Activated CD4-positive, alpha-beta T cell treated with anti-CD3 and anti-CD28 coated beads for 36 hours (primary cell): ENCODE measurements around the gene CCL7. TPM values are rescaled to one million over a fixed set of nuclear protein-coding genes. Genes with fewer than 3 reads are reported as not detected.

Experiments used
- ATAC-seq: fragments of 200-7000 bp; cut with Tn5 transposase; one replicate; pipeline ENCODE4 v1.10.0; 2021; ENCODE audit warnings: mild to moderate bottlenecking, moderate library complexity
- CTCF ChIA-PET: fragments of 350-600 bp; sonication (Branson Sonifier 250); formaldehyde crosslinking; loops from one replicate; lab custom pipeline; 2021; ENCODE audit warnings: antibody characterized with exemption; lab: Charles Lee
- POLR2A ChIA-PET: fragments of 350-600 bp; sonication (Branson Sonifier 250); formaldehyde crosslinking; loops from one replicate; lab custom pipeline; 2021; ENCODE audit warnings: antibody characterized with exemption, inconsistent platforms; lab: Charles Lee
- DNase-seq: peaks from one replicate; pipeline ENCODE4 v3.0.0-alpha.2; 2020
- H3K27ac Mint-ChIP-seq: one replicate; pipeline ENCODE4 v1.8.0; 2021; ENCODE audit warnings: mixed read lengths
- H3K27me3 Mint-ChIP-seq: one replicate; pipeline ENCODE4 v1.8.0; 2021; ENCODE audit warnings: mixed read lengths
- H3K36me3 Mint-ChIP-seq: one replicate; pipeline ENCODE4 v1.8.0; 2021; ENCODE audit warnings: low read depth, mixed read lengths
- H3K4me1 Mint-ChIP-seq: one replicate; pipeline ENCODE4 v1.8.0; 2021; ENCODE audit warnings: mixed read lengths
- H3K4me3 Mint-ChIP-seq: one replicate; pipeline ENCODE4 v1.8.0; 2021; ENCODE audit warnings: mild to moderate bottlenecking, moderate library complexity, mixed read lengths
- H3K9me3 Mint-ChIP-seq: one replicate; pipeline ENCODE4 v1.8.0; 2021; ENCODE audit warnings: low read depth, mixed read lengths
- intact Hi-C, 2 experiments: fragments of 100-400 bp; cut with DNase I in 1 of 2; cut with micrococcal nuclease in 1 of 2; formaldehyde crosslinking; loops; one replicate each; pipeline versions ENCODE4 v1.14.2 to v1.15.1; 2022 to 2024; cut with DNase I, micrococcal nuclease
- total RNA-seq, 2 experiments: library from RNA; stranded (reverse); gene quantifications; one replicate each; pipeline ENCODE4 v1.2.3, GENCODE V29; 2021

CCL7 gene
- total RNA-seq, 2 experiments from 2014 or later = not detected

DNA sequence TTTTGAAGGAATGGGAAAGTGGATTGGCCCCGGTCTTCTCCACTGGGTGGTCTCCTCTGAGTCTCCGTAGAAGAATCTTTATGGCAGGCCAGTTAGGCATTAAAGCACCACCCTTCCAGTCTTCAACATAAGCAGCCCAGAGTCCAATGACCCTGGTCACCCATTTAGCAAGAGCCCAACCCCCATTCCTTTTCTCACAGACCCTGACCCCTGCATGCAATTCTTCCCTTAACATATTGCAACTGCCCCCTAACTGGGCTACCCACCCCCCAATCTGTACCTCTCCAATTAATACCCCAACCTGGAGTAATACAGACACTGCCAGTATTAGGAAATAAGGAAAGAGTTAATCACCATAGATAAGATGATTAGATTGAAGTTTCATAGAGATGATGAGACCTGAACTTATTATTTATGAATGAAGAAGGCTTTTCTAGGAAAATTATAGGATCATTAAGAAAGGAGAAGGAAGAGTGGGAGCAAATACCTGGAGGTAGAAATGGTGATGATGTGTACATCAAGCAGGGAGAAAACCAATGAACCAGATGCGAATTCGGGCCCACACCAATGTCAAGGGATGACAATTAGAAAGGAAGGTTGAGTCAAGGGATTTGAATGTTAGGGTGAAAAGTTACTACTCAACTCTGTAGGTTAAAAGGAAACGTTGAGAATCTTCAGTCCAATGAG lies 12.6 kb upstream of the CCL7 start:
- DNase-seq (no peak), ATAC-seq (no peak)
- Mint-ChIP-seq H3K9me3 (no peaks in the 10 kb centered on the region), H3K27ac (no peak overlapping the region), H3K4me3 (no peak overlapping the region), H3K36me3 (no peaks in the 10 kb centered on the region), H3K27me3 (peaks cover 47% of the 10 kb centered on the region), H3K4me1 (peaks cover 6% of the 10 kb centered on the region)
- intact Hi-C loops = loop anchor here in 1 of 2 experiments (2.0 kb wide), 1 partner anchor 55 kb away; no protein-coding TSS in a partner anchor
- POLR2A ChIA-PET = no interaction called here
- CTCF ChIA-PET = no interaction called here

DNA sequence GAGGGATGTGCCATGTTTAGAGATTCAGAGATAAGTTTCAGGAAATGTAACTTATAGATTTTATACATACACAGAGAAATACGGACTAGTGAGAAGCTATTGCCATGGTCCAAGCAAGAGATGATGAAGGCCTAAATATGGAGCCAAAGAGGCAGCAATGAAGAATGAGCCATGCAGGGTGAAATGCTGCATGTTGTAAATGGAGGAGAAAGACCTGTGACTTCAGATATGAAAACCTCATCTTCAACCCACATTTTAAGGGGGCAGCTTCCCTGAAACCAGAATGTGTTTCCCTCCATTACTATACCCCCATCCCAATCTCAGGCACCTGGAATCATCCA lies 12.1 kb upstream of the CCL7 start:
- no peak for DNase-seq
- no peak overlapping the region for H3K4me3 Mint-ChIP-seq
- intact Hi-C loops = loop anchor here in 1 of 2 experiments (2.0 kb wide), 1 partner anchor 55 kb away; no protein-coding TSS in a partner anchor
- peaks cover 3% of the 10 kb centered on the region for H3K4me1 Mint-ChIP-seq
- H3K27ac Mint-ChIP-seq = no peak overlapping the region
- no peaks in the 10 kb centered on the region for H3K9me3 Mint-ChIP-seq
- no peak for ATAC-seq
- H3K27me3 Mint-ChIP-seq = peaks cover 45% of the 10 kb centered on the region
- no peaks in the 10 kb centered on the region for H3K36me3 Mint-ChIP-seq
- ChIA-PET POLR2A (no interaction called here), CTCF (no interaction called here)

GRCh38 chr17:34259146-34259545 lies 10.9 kb upstream of the CCL7 start:
- intact Hi-C loops = no loop called here
- Mint-ChIP-seq H3K4me1 (peaks cover 3% of the 10 kb centered on the region), H3K27me3 (peaks cover 41% of the 10 kb centered on the region), H3K27ac (no peak overlapping the region), H3K4me3 (no peak overlapping the region), H3K9me3 (no peaks in the 10 kb centered on the region), H3K36me3 (no peaks in the 10 kb centered on the region)
- ChIA-PET CTCF (no interaction called here), POLR2A (no interaction called here)
- DNase-seq (no peak), ATAC-seq (no peak)

GRCh38 chr17:34260861-34261260 lies 9.2 kb upstream of the CCL7 start:
- POLR2A ChIA-PET = no interaction called here
- CTCF ChIA-PET = no interaction called here
- no peaks in the 10 kb centered on the region for H3K9me3 Mint-ChIP-seq
- no peaks in the 10 kb centered on the region for H3K36me3 Mint-ChIP-seq
- ATAC-seq (no peak), DNase-seq (no peak)
- intact Hi-C loops = no loop called here
- H3K4me1 Mint-ChIP-seq = no peaks in the 10 kb centered on the region
- no peak overlapping the region for H3K27ac Mint-ChIP-seq
- H3K4me3 Mint-ChIP-seq = no peak overlapping the region
- peaks cover 40% of the 10 kb centered on the region for H3K27me3 Mint-ChIP-seq

- intact Hi-C loops = no loop called here
- DNase-seq (peak; percentile 37), ATAC-seq (no peak)
- Mint-ChIP-seq H3K4me1 (no peaks in the 10 kb centered on the region), H3K4me3 (no peak overlapping the region), H3K9me3 (no peaks in the 10 kb centered on the region), H3K27ac (no peak overlapping the region), H3K27me3 (peaks cover 37% of the 10 kb centered on the region), H3K36me3 (no peaks in the 10 kb centered on the region)
- CTCF ChIA-PET = no interaction called here
- POLR2A ChIA-PET = no interaction called here
Observed at GRCh38 chr17:34261568-34262337, 8.3 kb upstream of the CCL7 start.

DNA sequence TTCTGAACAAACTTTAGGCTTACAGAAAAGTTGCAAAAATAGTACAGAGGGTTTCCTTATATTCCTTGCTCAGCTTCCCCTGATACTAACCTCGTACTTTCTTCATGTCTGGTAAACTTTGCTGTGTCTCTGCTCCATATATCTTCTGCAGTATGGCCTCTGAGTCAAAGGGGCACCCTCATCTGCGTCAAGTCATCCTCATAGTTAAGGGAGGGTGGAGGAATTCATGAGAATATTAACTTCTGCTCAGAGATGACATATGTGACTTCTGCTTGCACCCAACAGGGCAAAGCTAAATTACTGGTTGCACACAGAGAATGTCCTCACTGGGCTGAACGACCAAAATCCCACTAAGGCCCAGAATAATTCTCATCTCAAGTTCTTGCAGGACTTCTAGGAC lies 4.3 kb upstream of the CCL7 start:
- Mint-ChIP-seq H3K4me1 (no peaks in the 10 kb centered on the region), H3K4me3 (no peak overlapping the region), H3K27me3 (peaks cover 22% of the 10 kb centered on the region), H3K36me3 (no peaks in the 10 kb centered on the region), H3K9me3 (no peaks in the 10 kb centered on the region), H3K27ac (no peak overlapping the region)
- intact Hi-C loops = no loop called here
- ATAC-seq = no peak
- no peak for DNase-seq
- ChIA-PET CTCF (interaction anchor here (0.7 kb wide), 1 partner anchor 9 kb away, joined by 3 read pairs; no protein-coding TSS in a partner anchor), POLR2A (no interaction called here)

GRCh38 chr17:34275881-34276280 lies 5.9 kb downstream of the CCL7 start:
- ATAC-seq (no peak), DNase-seq (no peak)
- POLR2A ChIA-PET = no interaction called here
- peaks cover 55% of the 10 kb centered on the region for H3K27me3 Mint-ChIP-seq
- H3K27ac Mint-ChIP-seq = no peak overlapping the region
- intact Hi-C loops = no loop called here
- H3K4me3 Mint-ChIP-seq = no peak overlapping the region
- H3K36me3 Mint-ChIP-seq = no peaks in the 10 kb centered on the region
- CTCF ChIA-PET = no interaction called here
- H3K4me1 Mint-ChIP-seq = no peaks in the 10 kb centered on the region
- H3K9me3 Mint-ChIP-seq = no peaks in the 10 kb centered on the region

DNA sequence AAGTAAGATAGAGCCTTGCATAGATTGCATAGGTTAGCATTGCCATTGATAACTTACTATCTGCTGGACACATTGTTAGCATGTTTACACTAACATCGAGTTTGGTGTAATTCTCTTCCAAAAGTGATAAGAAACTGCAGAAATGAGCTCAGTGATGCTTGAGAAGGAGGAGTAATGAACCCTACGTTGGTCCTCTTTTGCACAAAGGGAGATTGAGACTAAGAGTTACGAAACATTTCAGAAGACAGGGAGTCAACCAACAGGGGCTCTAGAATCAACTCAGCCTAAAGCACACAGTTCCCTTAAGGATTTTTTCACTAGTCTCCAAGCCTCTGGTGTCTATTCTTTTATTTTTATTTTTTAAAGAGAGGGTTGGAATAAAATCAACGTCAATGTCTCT lies 6.8 kb downstream of the CCL7 start:
- H3K27me3 Mint-ChIP-seq = peaks cover 51% of the 10 kb centered on the region

GRCh38 chr17:34283571-34283970 lies 13.6 kb downstream of the CCL7 start:
- CTCF ChIA-PET = no interaction called here
- H3K36me3 Mint-ChIP-seq = no peaks in the 10 kb centered on the region
- H3K9me3 Mint-ChIP-seq = no peaks in the 10 kb centered on the region
- H3K4me1 Mint-ChIP-seq = no peaks in the 10 kb centered on the region
- POLR2A ChIA-PET = no interaction called here
- H3K27me3 Mint-ChIP-seq = peaks cover 21% of the 10 kb centered on the region
- no peak overlapping the region for H3K27ac Mint-ChIP-seq
- H3K4me3 Mint-ChIP-seq = no peak overlapping the region
- intact Hi-C loops = no loop called here
- ATAC-seq (no peak), DNase-seq (no peak)

More for the DNA sequence above, 6.8 kb downstream of the CCL7 start:
- DNase-seq (no peak), ATAC-seq (no peak)
- Mint-ChIP-seq H3K4me1 (no peaks in the 10 kb centered on the region), H3K27ac (no peak overlapping the region), H3K9me3 (no peaks in the 10 kb centered on the region), H3K36me3 (no peaks in the 10 kb centered on the region), H3K4me3 (no peak overlapping the region)
- CTCF ChIA-PET = no interaction called here
- POLR2A ChIA-PET = no interaction called here
- intact Hi-C loops = no loop called here

DNA sequence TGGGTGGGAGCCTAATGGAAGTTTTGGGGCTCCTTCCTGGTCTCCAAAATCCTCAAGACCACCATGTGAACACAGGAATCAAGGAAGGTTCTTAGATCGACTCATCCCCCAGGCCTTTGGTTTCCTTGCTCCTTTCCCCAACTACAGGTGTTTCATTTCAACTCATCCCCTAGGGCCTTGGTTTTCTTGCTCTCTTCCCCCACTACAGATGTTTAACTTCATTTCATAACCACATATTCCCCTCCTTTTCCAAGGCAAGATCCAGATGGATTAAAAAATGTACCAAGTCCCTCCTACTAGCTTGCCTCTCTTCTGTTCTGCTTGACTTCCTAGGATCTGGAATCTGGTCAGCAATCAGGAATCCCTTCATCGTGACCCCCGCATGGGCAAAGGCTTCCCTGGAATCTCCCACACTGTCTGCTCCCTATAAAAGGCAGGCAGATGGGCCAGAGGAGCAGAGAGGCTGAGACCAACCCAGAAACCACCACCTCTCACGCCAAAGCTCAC lies 15.3 kb downstream of the CCL7 start, which contains the start of gene CCL11:
Gene CCL11 (plus strand): TSS at position 457 of the 507 bp plus-strand sequence. CDS start 67 bp downstream, outside the sequence.
- DNase-seq = no peak

GRCh38 chr17:34287875-34288274 lies 17.9 kb downstream of the CCL7 start:
- intact Hi-C loops = no loop called here
- ChIA-PET POLR2A (no interaction called here), CTCF (interaction anchor here (0.6 to 2.5 kb wide), 2 partner anchors 27 to 73 kb away, joined by 4 to 9 read pairs; no protein-coding TSS in a partner anchor)
- DNase-seq (no peak), ATAC-seq (no peak)
- peaks cover 2% of the 10 kb centered on the region for H3K9me3 Mint-ChIP-seq
- H3K36me3 Mint-ChIP-seq = no peaks in the 10 kb centered on the region
- H3K27ac Mint-ChIP-seq = no peak overlapping the region
- peaks cover 11% of the 10 kb centered on the region for H3K27me3 Mint-ChIP-seq
- no peaks in the 10 kb centered on the region for H3K4me1 Mint-ChIP-seq
- no peak overlapping the region for H3K4me3 Mint-ChIP-seq

More for the DNA sequence above, 15.3 kb downstream of the CCL7 start, which contains the start of gene CCL11:
- Mint-ChIP-seq H3K4me3 (no peak within 1 kb of the TSS), H3K27ac (no peak within 1 kb of the TSS), H3K27me3 (peaks cover 16% of the 10 kb centered on the region), H3K36me3 (no peaks in the 10 kb centered on the region), H3K4me1 (no peaks in the 10 kb centered on the region), H3K9me3 (no peaks in the 10 kb centered on the region)
- ChIA-PET CTCF (interaction anchor here (0.7 to 2.5 kb wide), 2 partner anchors 17 to 76 kb away, joined by 3 to 9 read pairs; no protein-coding TSS in a partner anchor), POLR2A (no interaction called here)
- no peak for ATAC-seq
- intact Hi-C loops = no loop called here
